ENCODE data around the gene VAV3. TPM values are rescaled to one million over a fixed set of nuclear protein-coding genes. Genes with fewer than 3 reads are reported as not detected.
"Not testable (repeated sequence)": the region's sequence is repeated elsewhere in the genome, so short reads cannot be mapped to it uniquely, and the experiment has no call there.

Gene VAV3
- total RNA-seq, 4 donors from 2014 or later: 117 to 239 (median 135) TPM

- Histone ChIP-seq H3K4me1 (peaks cover 3% of the 10 kb centered on the region), H3K27me3 (no peaks in the 10 kb centered on the region), H3K4me3 (no peak overlapping the region), H3K27ac (no peak overlapping the region), H3K9me3 (no peaks in the 10 kb centered on the region), H3K36me3 (no peaks in the 10 kb centered on the region)
- no peak for DNase-seq (ENCODE audit: low spot score in 2 of 2)
- no peak for TF ChIP-seq CTCF (IDR thresholded peaks at IDR 0.05)
- no peak for TF ChIP-seq POLR2AphosphoS5 (IDR thresholded peaks at IDR 0.05)
- TF ChIP-seq EP300 (IDR thresholded peaks at IDR 0.05): no peak
- TF ChIP-seq POLR2A (IDR thresholded peaks at IDR 0.05): no peak
- WGBS: 92% methylated on average over 3 of the region's 3 CpGs
Measured at GRCh38 chr1:107896401-107896800, 68.6 kb downstream of the VAV3 start.

- Histone ChIP-seq H3K27me3 (no peaks in the 10 kb centered on the region), H3K27ac (no peak overlapping the region), H3K36me3 (no peaks in the 10 kb centered on the region), H3K9me3 (no peaks in the 10 kb centered on the region), H3K4me3 (no peak overlapping the region), H3K4me1 (peaks cover 3% of the 10 kb centered on the region)
- no peak for DNase-seq (ENCODE audit: low spot score in 2 of 2)
- no peak for TF ChIP-seq POLR2AphosphoS5 (IDR thresholded peaks at IDR 0.05)
- no peak for TF ChIP-seq POLR2A (IDR thresholded peaks at IDR 0.05)
- TF ChIP-seq EP300 (IDR thresholded peaks at IDR 0.05): no peak
- TF ChIP-seq CTCF (IDR thresholded peaks at IDR 0.05): no peak
- 76% methylated on average over 3 of the region's 3 CpGs for WGBS
Measured at GRCh38 chr1:107895403-107896191, 69.4 kb downstream of the VAV3 start.

GRCh38 chr1:107894605-107895004 lies 70.4 kb downstream of the VAV3 start:
- Histone ChIP-seq H3K9me3 (no peaks in the 10 kb centered on the region), H3K27ac (no peak overlapping the region), H3K4me3 (no peak overlapping the region), H3K27me3 (no peaks in the 10 kb centered on the region), H3K4me1 (peaks cover 3% of the 10 kb centered on the region), H3K36me3 (no peaks in the 10 kb centered on the region)
- WGBS: 80% methylated on average over 1 of the region's 1 CpG
- TF ChIP-seq POLR2A (IDR thresholded peaks at IDR 0.05): no peak
- no peak for TF ChIP-seq POLR2AphosphoS5 (IDR thresholded peaks at IDR 0.05)
- TF ChIP-seq CTCF (IDR thresholded peaks at IDR 0.05): no peak
- TF ChIP-seq EP300 (IDR thresholded peaks at IDR 0.05): no peak
- DNase-seq (ENCODE audit: low spot score in 2 of 2): no peak

- not testable (repeated sequence) for H3K9me3 ChIP-seq; H3K36me3 ChIP-seq; H3K4me1 ChIP-seq; H3K4me3 ChIP-seq; H3K27ac ChIP-seq; DNase-seq (ENCODE audit: low spot score in 2 of 2); H3K27me3 ChIP-seq
- WGBS: 100% methylated on average over 2 of the region's 2 CpGs
Measured at GRCh38 chr1:107893350-107893749, 71.6 kb downstream of the VAV3 start.

GRCh38 chr1:107889524-107889923 lies 75.5 kb downstream of the VAV3 start:
- WGBS: 88% methylated on average over 2 of the region's 2 CpGs
- Histone ChIP-seq H3K27ac (no peak overlapping the region), H3K27me3 (no peaks in the 10 kb centered on the region), H3K4me3 (no peak overlapping the region), H3K9me3 (no peaks in the 10 kb centered on the region), H3K36me3 (no peaks in the 10 kb centered on the region), H3K4me1 (no peaks in the 10 kb centered on the region)
- DNase-seq (ENCODE audit: low spot score in 2 of 2): no peak
- TF ChIP-seq EP300 (IDR thresholded peaks at IDR 0.05): no peak

- DNase-seq (ENCODE audit: low spot score in 2 of 2): no peak
- H3K4me3 ChIP-seq: no peak overlapping the region
- H3K4me1 ChIP-seq: peaks cover 13% of the 10 kb centered on the region
- no peak for TF ChIP-seq EP300 (IDR thresholded peaks at IDR 0.05)
- no peak for TF ChIP-seq POLR2AphosphoS5 (IDR thresholded peaks at IDR 0.05)
- TF ChIP-seq POLR2A (IDR thresholded peaks at IDR 0.05): no peak
- no peak for TF ChIP-seq CTCF (IDR thresholded peaks at IDR 0.05)
- no peaks in the 10 kb centered on the region for H3K36me3 ChIP-seq
- no peak overlapping the region for H3K27ac ChIP-seq
- no peaks in the 10 kb centered on the region for H3K9me3 ChIP-seq
- H3K27me3 ChIP-seq: no peaks in the 10 kb centered on the region
Measured at GRCh38 chr1:107883562-107883961, 81.4 kb downstream of the VAV3 start.
